Urothelium cell line (cell line): Measurements from ENCODE around the gene SCD5.

Experiments
- DNase-seq: peaks from one replicate; pipeline ENCODE4 v3.0.0; 2011; ENCODE audit warnings: low spot score, mixed read lengths
- FAIRE-seq: peaks from 2 replicates; lab custom pipeline; 2011; peaks lifted over from hg19 to GRCh38; lab: Jason Lieb, UNC

The SCD5 gene

GRCh38 chr4:82606622-82607021 lies 192.0 kb downstream of the SCD5 start:
- FAIRE-seq, result no peak

GRCh38 chr4:82604522-82604921 lies 194.1 kb downstream of the SCD5 start:
- DNase-seq (no peak), FAIRE-seq (peak; percentile 99)

More at GRCh38 chr4:82606622-82607021, 192.0 kb downstream of the SCD5 start:
- no peak for DNase-seq

- FAIRE-seq, result no peak
- DNase-seq, result no peak
These were observed 197.2 kb downstream of the SCD5 start for GRCh38 chr4:82601242-82602015.

- DNase-seq, result no peak
- FAIRE-seq, result no peak
These were observed 199.3 kb downstream of the SCD5 start for GRCh38 chr4:82599336-82599735.

- FAIRE-seq, result no peak
- no peak for DNase-seq
These were observed 204.1 kb downstream of the SCD5 start for GRCh38 chr4:82594456-82594855.

DNA sequence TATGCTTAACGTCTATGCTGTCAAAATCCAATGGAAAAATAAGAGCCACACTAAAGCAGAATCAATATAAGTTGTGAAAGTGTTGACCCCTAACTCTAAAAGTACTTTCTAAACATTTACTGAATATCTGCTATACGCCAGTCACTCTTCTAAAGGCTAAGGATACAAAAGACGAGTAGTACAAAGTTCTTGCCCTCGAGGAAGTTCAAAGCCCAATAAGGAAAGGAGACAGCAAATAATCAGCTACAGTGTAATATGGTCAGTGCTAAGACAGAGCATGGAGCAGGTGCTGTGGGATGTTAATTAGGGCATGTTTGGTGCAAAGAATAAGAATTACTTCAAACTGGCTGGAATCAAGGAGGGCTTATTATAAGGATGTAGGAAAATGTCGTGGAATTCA lies 205.2 kb downstream of the SCD5 start:
- FAIRE-seq, result no peak

DNA sequence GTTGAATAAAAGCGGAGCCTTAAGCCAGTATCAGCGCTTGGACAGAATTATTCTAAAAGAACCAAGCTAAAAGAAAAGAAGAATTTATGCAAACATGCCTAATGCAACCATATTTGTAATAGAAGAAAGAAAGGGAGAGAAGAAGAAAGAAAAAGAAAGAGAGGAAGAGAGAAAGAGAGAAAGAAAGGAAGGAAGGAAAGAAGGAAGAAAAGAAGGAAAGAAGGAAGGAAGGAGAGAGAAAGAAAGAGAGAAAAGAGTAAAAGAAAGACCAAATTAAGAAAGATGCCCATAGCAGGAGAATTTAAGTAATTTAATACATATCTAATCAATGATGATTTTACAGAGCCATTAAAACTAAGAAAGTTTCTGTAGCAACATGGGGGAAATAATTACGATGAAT lies 206.0 kb downstream of the SCD5 start:
- DNase-seq (no peak), FAIRE-seq (no peak)

More for the DNA sequence above, 205.2 kb downstream of the SCD5 start:
- DNase-seq, result no peak

DNA sequence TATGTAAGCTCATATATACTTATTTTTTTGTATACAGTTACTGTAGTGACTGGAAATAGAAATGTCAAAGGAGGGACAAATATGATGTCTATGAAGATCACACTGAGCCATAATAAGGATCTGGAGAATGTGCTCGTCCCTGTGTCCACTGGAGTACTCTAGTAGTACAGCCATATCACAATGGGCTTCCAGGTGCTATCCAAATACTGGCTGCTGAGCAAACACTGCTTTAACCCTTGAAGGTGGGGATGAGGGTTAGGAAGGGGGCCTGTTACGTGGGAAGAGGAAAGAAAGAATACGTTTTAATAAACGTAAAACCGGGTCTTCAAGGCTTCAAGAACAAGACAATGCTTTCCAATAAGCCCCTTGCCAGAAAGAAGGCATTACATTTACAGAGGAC lies 207.0 kb downstream of the SCD5 start:
- FAIRE-seq (no peak), DNase-seq (no peak)

GRCh38 chr4:82589756-82590155 lies 208.8 kb downstream of the SCD5 start:
- DNase-seq (no peak), FAIRE-seq (no peak)

- DNase-seq (no peak), FAIRE-seq (no peak)
These were observed 209.8 kb downstream of the SCD5 start for GRCh38 chr4:82588771-82589270.

DNA sequence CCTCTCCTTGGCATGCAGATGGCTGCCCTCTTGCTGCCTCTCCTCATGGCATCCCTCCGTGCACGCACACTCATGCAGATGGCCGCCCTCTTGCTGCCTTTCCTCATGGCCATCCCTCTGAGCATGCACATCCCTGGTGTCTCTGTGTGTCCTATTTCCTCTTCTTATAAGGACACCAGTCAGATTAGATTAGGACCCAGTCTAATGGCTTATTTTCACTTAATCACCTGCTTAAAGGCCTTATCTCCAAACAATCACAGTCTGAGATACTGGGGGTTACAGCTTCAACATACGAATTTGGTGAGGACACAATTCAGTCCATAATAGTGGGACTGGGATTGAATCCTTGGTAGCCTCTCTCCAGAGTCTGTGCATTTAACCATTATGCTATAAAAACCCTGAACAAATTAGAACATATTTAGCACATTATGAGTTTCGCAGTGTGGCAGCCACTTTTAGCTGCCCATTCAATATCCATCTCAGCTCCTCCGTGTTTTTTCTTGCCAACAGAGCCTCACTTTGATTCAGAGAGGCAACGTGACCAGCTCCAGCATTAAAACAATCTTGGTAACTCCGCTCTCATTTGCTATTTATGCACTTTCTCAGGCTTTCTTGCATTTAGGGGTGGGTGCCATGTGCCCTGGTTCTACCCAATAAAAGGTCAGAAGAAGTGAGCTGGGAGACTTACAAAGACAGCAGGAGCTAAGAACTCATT lies 210.6 kb downstream of the SCD5 start:
- DNase-seq, result no peak
- FAIRE-seq, result no peak

- DNase-seq (no peak), FAIRE-seq (no peak)
These were observed 212.7 kb downstream of the SCD5 start for GRCh38 chr4:82585690-82586435.

DNA sequence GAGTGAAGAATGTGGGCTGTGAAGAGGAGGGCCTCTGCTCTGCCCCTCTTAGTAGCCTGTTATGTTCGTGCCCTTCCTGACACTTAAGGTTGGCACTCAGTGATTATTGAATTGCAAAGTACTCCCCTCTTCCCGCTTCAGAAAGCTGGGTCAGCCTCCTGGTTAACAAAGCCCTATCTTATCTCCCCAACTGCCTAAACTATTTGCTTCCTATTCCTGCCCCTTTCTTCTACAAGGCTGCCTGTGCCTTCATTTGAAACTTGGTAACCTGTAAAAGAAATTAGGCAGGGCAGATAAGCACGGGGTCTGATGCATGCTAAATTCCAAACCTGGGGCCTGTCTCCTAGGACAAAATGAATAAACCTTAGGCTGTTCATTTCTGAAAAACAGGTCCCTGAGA lies 213.7 kb downstream of the SCD5 start:
- no peak for DNase-seq
- FAIRE-seq, result no peak

- DNase-seq, result no peak
- FAIRE-seq, result no peak
These were observed 214.6 kb downstream of the SCD5 start for GRCh38 chr4:82583897-82584587.

GRCh38 chr4:82579932-82580331 lies 218.7 kb downstream of the SCD5 start:
- DNase-seq (no peak), FAIRE-seq (no peak)
